ENCODE measurements around the gene GPC1. TPM values are rescaled to one million over a fixed set of nuclear protein-coding genes. Genes with fewer than 3 reads are reported as not detected.

GPC1 gene
- total RNA-seq, 6 experiments from 2014 or later, result 20.7 to 44.5 (median 27.8) TPM

- no peaks in the 10 kb centered on the region for H3K9me3 ChIP-seq
- TF ChIP-seq CTCF (IDR thresholded peaks at IDR 0.05) (no peak), POLR2A (IDR thresholded peaks at IDR 0.05) (no peak)
- ATAC-seq, result peak in 1 of 4 donors; percentile 33
Observed at GRCh38 chr2:240419271-240419670, 16.2 kb upstream of the GPC1 start.

GRCh38 chr2:240419723-240420122, 15.7 kb upstream of the GPC1 start:
- 73% methylated on average over 2 of the region's 2 CpGs for WGBS (ENCODE audit: insufficient coverage, low coverage, low lambda C conversion rate, missing lambda C conversion rate)
- TF ChIP-seq CTCF (IDR thresholded peaks at IDR 0.05) (no peak), POLR2A (IDR thresholded peaks at IDR 0.05) (no peak)
- Histone ChIP-seq H3K27me3 (no peaks in the 10 kb centered on the region), H3K4me1 (peaks cover 0 to 5% (median 0%) of the 10 kb centered on the region in 4 donors), H3K36me3 (no peaks in the 10 kb centered on the region), H3K4me3 (no peak overlapping the region), H3K9me3 (no peaks in the 10 kb centered on the region), H3K27ac (no peak overlapping the region)
- DNase-seq (no peak), ATAC-seq (no peak)
- intact Hi-C loops (cut with DNase I), result no loop called here

More at GRCh38 chr2:240419271-240419670, 16.2 kb upstream of the GPC1 start:
- Histone ChIP-seq H3K27ac (no peak overlapping the region), H3K27me3 (no peaks in the 10 kb centered on the region), H3K36me3 (no peaks in the 10 kb centered on the region), H3K4me1 (peaks cover 0 to 5% (median 0%) of the 10 kb centered on the region in 4 donors), H3K4me3 (no peak overlapping the region)
- WGBS (ENCODE audit: insufficient coverage, low coverage, low lambda C conversion rate, missing lambda C conversion rate), result 90% methylated on average over 2 of the region's 7 CpGs
- peak in 2 of 3 donors; percentile 20 to 33 for DNase-seq
- intact Hi-C loops (cut with DNase I), result no loop called here

- ATAC-seq, result no peak
- intact Hi-C loops (cut with DNase I), result no loop called here
- peak; percentile 7 to 33 (median 30) for DNase-seq
- Histone ChIP-seq H3K27ac (no peak overlapping the region), H3K4me3 (no peak overlapping the region), H3K9me3 (no peaks in the 10 kb centered on the region), H3K4me1 (peaks cover 0 to 5% (median 0%) of the 10 kb centered on the region in 4 donors), H3K36me3 (no peaks in the 10 kb centered on the region), H3K27me3 (no peaks in the 10 kb centered on the region)
- WGBS (ENCODE audit: insufficient coverage, low coverage, low lambda C conversion rate, missing lambda C conversion rate), result 50% methylated on average over 1 of the region's 18 CpGs
- TF ChIP-seq CTCF (IDR thresholded peaks at IDR 0.05), result no peak
- TF ChIP-seq POLR2A (IDR thresholded peaks at IDR 0.05), result no peak
Observed at GRCh38 chr2:240420206-240421104, 15.0 kb upstream of the GPC1 start.

GRCh38 chr2:240421381-240421780, 14.1 kb upstream of the GPC1 start:
- TF ChIP-seq CTCF (IDR thresholded peaks at IDR 0.05) (no peak), POLR2A (IDR thresholded peaks at IDR 0.05) (no peak)
- no peaks in the 10 kb centered on the region for H3K36me3 ChIP-seq
- intact Hi-C loops (cut with DNase I), result no loop called here
- H3K27ac ChIP-seq, result no peak overlapping the region
- peaks cover 0 to 5% (median 0%) of the 10 kb centered on the region in 4 donors for H3K4me1 ChIP-seq
- peak; percentile 5 to 47 (median 31) for DNase-seq
- WGBS (ENCODE audit: insufficient coverage, low coverage, low lambda C conversion rate, missing lambda C conversion rate), result no CpG with 5 or more reads among the region's 3 CpGs
- H3K4me3 ChIP-seq, result no peak overlapping the region
- ATAC-seq, result no peak
- H3K27me3 ChIP-seq, result no peaks in the 10 kb centered on the region
- no peaks in the 10 kb centered on the region for H3K9me3 ChIP-seq

Data from right lobe of liver (tissue), 6 donors.